ENCODE measurements around the gene CDYL. TPM values are rescaled to one million over a fixed set of nuclear protein-coding genes. Genes with fewer than 3 reads are reported as not detected.

The CDYL gene
- total and polyA plus RNA-seq, 7 donors: 10.0 to 30.0 (median 19.9) TPM

GRCh38 chr6:4888841-4889240 is 112.6 kb downstream of the CDYL start:
- H3K27me3 ChIP-seq (ENCODE audit: insufficient read depth in 3 of 3, low read length in 2 of 3): no peaks in the 10 kb centered on the region
- H3K36me3 ChIP-seq (ENCODE audit: insufficient read depth in 1 of 2, low read depth in 1 of 2): peaks cover 0 to 15% of the 10 kb centered on the region in 2 donors
- H3K9me3 ChIP-seq: no peaks in the 10 kb centered on the region
- intact Hi-C loops (cut with DNase I): no loop called here
- ATAC-seq: no peak
- no peak for DNase-seq
- WGBS, 3 donors: 98 to 100% (median 98%) methylated on average over 2 of the region's 2 CpGs
- TF ChIP-seq, protein P1, sequence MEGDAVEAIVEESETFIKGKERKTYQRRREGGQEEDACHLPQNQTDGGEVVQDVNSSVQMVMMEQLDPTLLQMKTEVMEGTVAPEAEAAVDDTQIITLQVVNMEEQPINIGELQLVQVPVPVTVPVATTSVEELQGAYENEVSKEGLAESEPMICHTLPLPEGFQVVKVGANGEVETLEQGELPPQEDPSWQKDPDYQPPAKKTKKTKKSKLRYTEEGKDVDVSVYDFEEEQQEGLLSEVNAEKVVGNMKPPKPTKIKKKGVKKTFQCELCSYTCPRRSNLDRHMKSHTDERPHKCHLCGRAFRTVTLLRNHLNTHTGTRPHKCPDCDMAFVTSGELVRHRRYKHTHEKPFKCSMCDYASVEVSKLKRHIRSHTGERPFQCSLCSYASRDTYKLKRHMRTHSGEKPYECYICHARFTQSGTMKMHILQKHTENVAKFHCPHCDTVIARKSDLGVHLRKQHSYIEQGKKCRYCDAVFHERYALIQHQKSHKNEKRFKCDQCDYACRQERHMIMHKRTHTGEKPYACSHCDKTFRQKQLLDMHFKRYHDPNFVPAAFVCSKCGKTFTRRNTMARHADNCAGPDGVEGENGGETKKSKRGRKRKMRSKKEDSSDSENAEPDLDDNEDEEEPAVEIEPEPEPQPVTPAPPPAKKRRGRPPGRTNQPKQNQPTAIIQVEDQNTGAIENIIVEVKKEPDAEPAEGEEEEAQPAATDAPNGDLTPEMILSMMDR (IDR thresholded peaks at IDR 0.05): no peak
- no peak overlapping the region for H3K4me3 ChIP-seq
- H3K4me1 ChIP-seq: no peaks in the 10 kb centered on the region
- no peak overlapping the region for H3K27ac ChIP-seq

DNA sequence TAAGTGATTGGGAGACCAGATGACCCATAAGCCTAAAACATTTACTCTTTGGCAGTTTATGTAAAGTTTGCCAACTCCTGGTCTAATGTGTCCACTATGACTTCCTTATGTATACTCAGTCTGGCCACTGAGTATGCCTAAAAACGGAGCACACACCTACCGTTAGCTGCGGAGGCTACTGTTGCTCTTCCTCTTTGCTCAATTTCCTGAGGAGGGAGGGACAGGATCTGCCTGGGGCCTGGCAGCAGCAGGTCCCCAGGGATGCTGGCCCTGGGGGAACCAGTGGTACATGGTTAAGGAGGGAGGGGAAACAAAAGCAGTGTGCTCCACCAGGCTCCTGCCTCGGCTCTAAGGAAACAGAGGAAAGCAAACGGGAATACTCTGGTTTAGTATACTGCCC is 113.5 kb downstream of the CDYL start:
- ATAC-seq (no peak), DNase-seq (no peak)
- Histone ChIP-seq H3K27ac (no peak overlapping the region), H3K36me3 (ENCODE audit: insufficient read depth in 1 of 2, low read depth in 1 of 2) (peaks cover 0 to 20% of the 10 kb centered on the region in 2 donors), H3K9me3 (no peaks in the 10 kb centered on the region), H3K4me3 (no peak overlapping the region), H3K4me1 (no peaks in the 10 kb centered on the region), H3K27me3 (ENCODE audit: insufficient read depth in 3 of 3, low read length in 2 of 3) (no peaks in the 10 kb centered on the region)
- intact Hi-C loops (cut with DNase I): no loop called here
- TF ChIP-seq, protein P1 (IDR thresholded peaks at IDR 0.05): no peak
- WGBS, 3 donors: 51 to 68% (median 58%) methylated on average over 5 of the region's 5 CpGs

- H3K4me1 ChIP-seq: no peaks in the 10 kb centered on the region
- no peak for ATAC-seq
- H3K4me3 ChIP-seq: no peak overlapping the region
- TF ChIP-seq, protein P1 (IDR thresholded peaks at IDR 0.05): no peak
- no peak overlapping the region for H3K27ac ChIP-seq
- DNase-seq: no peak
- no peaks in the 10 kb centered on the region for H3K27me3 ChIP-seq (ENCODE audit: insufficient read depth in 3 of 3, low read length in 2 of 3)
- no peaks in the 10 kb centered on the region for H3K9me3 ChIP-seq
- intact Hi-C loops (cut with DNase I): no loop called here
- WGBS, 3 donors: 82 to 84% (median 82%) methylated on average over 9 of the region's 9 CpGs
- peaks cover 0 to 20% of the 10 kb centered on the region in 2 donors for H3K36me3 ChIP-seq (ENCODE audit: insufficient read depth in 1 of 2, low read depth in 1 of 2)
Measured at GRCh38 chr6:4890191-4890590, 114.0 kb downstream of the CDYL start.

- ATAC-seq (no peak), DNase-seq (no peak)
- TF ChIP-seq, protein P1 (IDR thresholded peaks at IDR 0.05): no peak
- intact Hi-C loops (cut with DNase I): no loop called here
- Histone ChIP-seq H3K36me3 (ENCODE audit: insufficient read depth in 1 of 2, low read depth in 1 of 2) (peaks cover 0 to 21% of the 10 kb centered on the region in 2 donors), H3K27me3 (ENCODE audit: insufficient read depth in 3 of 3, low read length in 2 of 3) (no peaks in the 10 kb centered on the region), H3K9me3 (no peaks in the 10 kb centered on the region), H3K4me3 (no peak overlapping the region), H3K27ac (no peak overlapping the region), H3K4me1 (no peaks in the 10 kb centered on the region)
- WGBS, 3 donors: 87 to 90% (median 88%) methylated on average over 11 of the region's 11 CpGs
Measured at GRCh38 chr6:4890627-4891026, 114.4 kb downstream of the CDYL start.

- H3K36me3 ChIP-seq (ENCODE audit: insufficient read depth in 1 of 2, low read depth in 1 of 2): peaks cover 0 to 26% of the 10 kb centered on the region in 2 donors
- H3K27me3 ChIP-seq (ENCODE audit: insufficient read depth in 3 of 3, low read length in 2 of 3): no peaks in the 10 kb centered on the region
- WGBS, 3 donors: 71 to 75% (median 74%) methylated on average over 6 of the region's 6 CpGs
- H3K4me1 ChIP-seq: no peaks in the 10 kb centered on the region
- ATAC-seq (no peak), DNase-seq (no peak)
- TF ChIP-seq, protein P1 (IDR thresholded peaks at IDR 0.05): no peak
- no peaks in the 10 kb centered on the region for H3K9me3 ChIP-seq
- no peak overlapping the region for H3K4me3 ChIP-seq
- intact Hi-C loops (cut with DNase I): no loop called here
- no peak overlapping the region for H3K27ac ChIP-seq
Measured at GRCh38 chr6:4891141-4891540, 114.9 kb downstream of the CDYL start.
